HEK293 (cell line): ENCODE results near the gene PLAAT5.
"Not testable (repeated sequence)": the region's sequence is repeated elsewhere in the genome, so short reads cannot be mapped to it uniquely, and the experiment has no call there.

Experiments used
- CTCF ChIA-PET: fragments of 350-600 bp; formaldehyde crosslinking; extraction: SDS; loops from one replicate; lab custom pipeline; 2021; ENCODE audit warnings: antibody characterized with exemption; lab: Yijun Ruan, JAX
- POLR2A ChIA-PET: fragments of 300-600 bp; formaldehyde crosslinking; extraction: SDS; loops from one replicate; lab custom pipeline; 2020; ENCODE audit warnings: antibody characterized with exemption, inconsistent platforms; lab: Yijun Ruan, JAX
- H3K27ac ChIP-seq: fragments of 200-500 bp; sonication (Bioruptor generic); 2 replicates; pipeline ENCODE4 v1.5.1; 2014; ENCODE audit warnings: low read depth, low read length, control low read depth, inconsistent platforms; ENCODE audit errors: extremely low read depth
- H3K36me3 ChIP-seq, 2 experiments: fragments of 200-500 bp in 1 of 2; sonication (Bioruptor generic) in 1 of 2; 1 replicate in 1 of 2; 2 replicates in 1 of 2; pipeline ENCODE4 v1.5.1; 2014 to 2017; ENCODE audit warnings: inconsistent platforms in 2 of 2, low read length in 2 of 2; ENCODE audit not compliant: control insufficient read depth in 2 of 2, insufficient read depth in 1 of 2
- H3K4me1 ChIP-seq: fragments of 200-500 bp; sonication (Bioruptor generic); 2 replicates; pipeline ENCODE4 v1.5.1; 2014; ENCODE audit warnings: mild to moderate bottlenecking, low read length, inconsistent platforms; ENCODE audit not compliant: control insufficient read depth, insufficient read depth
- H3K4me3 ChIP-seq: 2 replicates; pipeline ENCODE4 v1.5.1; 2011; ENCODE audit warnings: low read depth, mild to moderate bottlenecking, control low read depth, low read length, moderate library complexity
- H3K9me3 ChIP-seq: fragments of 200-500 bp; sonication (Bioruptor generic); 2 replicates; pipeline ENCODE4 v1.5.1; 2014; ENCODE audit warnings: low read depth, low read length, inconsistent platforms; ENCODE audit not compliant: control insufficient read depth, insufficient read depth
- GFI1B ChIP-seq: fragments of 450-650 bp; formaldehyde crosslinking; IDR thresholded peaks from 2 replicates; pipeline ENCODE4 v1.5.1; 2016; ENCODE audit warnings: missing biosample characterization, missing genetic modification characterization
- GLI4 ChIP-seq: fragments of 450-650 bp; formaldehyde crosslinking; IDR thresholded peaks from 2 replicates; pipeline ENCODE4 v1.5.1; 2016; ENCODE audit warnings: missing biosample characterization, missing genetic modification characterization
- GLIS1 ChIP-seq: fragments of 450-650 bp; formaldehyde crosslinking; IDR thresholded peaks from 2 replicates; pipeline ENCODE4 v1.5.1; 2016; ENCODE audit warnings: missing biosample characterization, missing genetic modification characterization
- HOXA7 ChIP-seq: sonication (generic); formaldehyde crosslinking; IDR thresholded peaks from 2 replicates; pipeline ENCODE4 v1.8.1; 2022; ENCODE audit warnings: missing genetic modification reagents, borderline replicate concordance
- KLF10 ChIP-seq: fragments of 450-650 bp; IDR thresholded peaks from 2 replicates; pipeline ENCODE4 v1.5.1; 2018; ENCODE audit warnings: missing biosample characterization, mild to moderate bottlenecking, missing genetic modification characterization
- OVOL3 ChIP-seq: fragments of 450-650 bp; formaldehyde crosslinking; IDR thresholded peaks from 2 replicates; pipeline ENCODE4 v1.5.1; 2016; ENCODE audit warnings: missing biosample characterization, missing genetic modification characterization
- SP7 ChIP-seq: fragments of 450-650 bp; formaldehyde crosslinking; IDR thresholded peaks from 2 replicates; pipeline ENCODE4 v1.5.1; 2016; ENCODE audit warnings: missing biosample characterization, missing genetic modification characterization
- ZBTB11 ChIP-seq: fragments of 450-650 bp; formaldehyde crosslinking; conservative IDR thresholded peaks from 2 replicates; pipeline ENCODE4 v1.5.1; 2016; ENCODE audit warnings: low read depth, missing biosample characterization, missing genetic modification characterization
- ZFP41 ChIP-seq: fragments of 450-650 bp; formaldehyde crosslinking; IDR thresholded peaks from 2 replicates; pipeline ENCODE4 v1.5.1; 2016; ENCODE audit warnings: missing biosample characterization, missing genetic modification characterization, borderline replicate concordance
- ZNF488 ChIP-seq: fragments of 450-650 bp; formaldehyde crosslinking; IDR thresholded peaks from 2 replicates; pipeline ENCODE4 v1.5.1; 2016; ENCODE audit warnings: missing biosample characterization, missing genetic modification characterization
- ZNF510 ChIP-seq: fragments of 450-650 bp; formaldehyde crosslinking; IDR thresholded peaks from 2 replicates; pipeline ENCODE4 v1.5.1; 2018; ENCODE audit warnings: mild to moderate bottlenecking, missing genetic modification characterization, missing biosample characterization; ENCODE audit not compliant: insufficient replicate concordance
- ZNF600 ChIP-seq: fragments of 450-650 bp; formaldehyde crosslinking; IDR thresholded peaks from 2 replicates; pipeline ENCODE4 v1.5.1; 2016; ENCODE audit warnings: missing biosample characterization, missing genetic modification characterization
- ZNF664 ChIP-seq: fragments of 450-650 bp; formaldehyde crosslinking; IDR thresholded peaks from 2 replicates; pipeline ENCODE4 v1.5.1; 2016; ENCODE audit warnings: missing biosample characterization, missing genetic modification characterization
- ZNF701 ChIP-seq: fragments of 450-650 bp; formaldehyde crosslinking; IDR thresholded peaks from 2 replicates; pipeline ENCODE4 v1.5.1; 2016; ENCODE audit warnings: missing biosample characterization, missing genetic modification characterization
- ZSCAN16 ChIP-seq: fragments of 450-650 bp; formaldehyde crosslinking; IDR thresholded peaks from 2 replicates; pipeline ENCODE4 v1.5.1; 2016; ENCODE audit warnings: missing biosample characterization, missing genetic modification characterization
- ZSCAN18 ChIP-seq: fragments of 450-650 bp; formaldehyde crosslinking; IDR thresholded peaks from 2 replicates; pipeline ENCODE4 v1.5.1; 2016; ENCODE audit warnings: missing biosample characterization, missing genetic modification characterization
- ZXDB ChIP-seq: fragments of 450-650 bp; formaldehyde crosslinking; IDR thresholded peaks from 2 replicates; pipeline ENCODE4 v1.5.1; 2016; ENCODE audit warnings: missing biosample characterization, missing genetic modification characterization
- TF ChIP-seq, protein P1 (sequence below): fragments of 450-650 bp; formaldehyde crosslinking; IDR thresholded peaks from 2 replicates; pipeline ENCODE4 v1.5.1; 2016; ENCODE audit warnings: missing biosample characterization, missing genetic modification characterization

PLAAT5 gene

GRCh38 chr11:63435831-63436230, 55.1 kb downstream of the PLAAT5 start:
- POLR2A ChIA-PET, H3K4me3 ChIP-seq, H3K9me3 ChIP-seq, H3K4me1 ChIP-seq, CTCF ChIA-PET, H3K27ac ChIP-seq, H3K36me3 ChIP-seq: not testable (repeated sequence)
- peak; percentile 53 for TF ChIP-seq GLIS1 (tag by site-specific recombination)

- CTCF ChIA-PET, H3K9me3 ChIP-seq, H3K36me3 ChIP-seq, H3K4me3 ChIP-seq, POLR2A ChIA-PET, H3K4me1 ChIP-seq, H3K27ac ChIP-seq: not testable (repeated sequence)
These were observed 55.6 kb downstream of the PLAAT5 start for GRCh38 chr11:63435351-63435750.

DNA sequence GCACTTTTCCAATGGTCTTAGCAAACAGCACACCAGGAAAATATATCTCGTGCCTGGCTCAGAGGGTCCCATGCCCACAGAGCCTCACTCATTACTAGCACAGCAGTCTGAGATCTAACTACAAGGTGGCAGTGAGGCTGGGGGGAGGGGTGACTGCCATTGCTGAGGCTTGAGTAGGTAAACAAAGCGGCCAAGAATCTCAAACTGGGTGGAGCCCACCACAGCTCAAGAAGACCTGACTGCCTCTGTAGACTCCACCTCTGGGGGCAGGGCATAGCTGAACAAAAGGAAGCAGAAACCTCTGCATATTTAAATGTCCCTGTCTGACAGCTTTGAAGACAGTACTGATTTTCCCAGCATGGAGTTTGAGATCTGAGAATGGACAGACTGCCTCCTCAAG, 60.2 kb downstream of the PLAAT5 start:
- H3K4me1 ChIP-seq, POLR2A ChIA-PET, CTCF ChIA-PET, H3K4me3 ChIP-seq, H3K9me3 ChIP-seq, H3K36me3 ChIP-seq, H3K27ac ChIP-seq: not testable (repeated sequence)

DNA sequence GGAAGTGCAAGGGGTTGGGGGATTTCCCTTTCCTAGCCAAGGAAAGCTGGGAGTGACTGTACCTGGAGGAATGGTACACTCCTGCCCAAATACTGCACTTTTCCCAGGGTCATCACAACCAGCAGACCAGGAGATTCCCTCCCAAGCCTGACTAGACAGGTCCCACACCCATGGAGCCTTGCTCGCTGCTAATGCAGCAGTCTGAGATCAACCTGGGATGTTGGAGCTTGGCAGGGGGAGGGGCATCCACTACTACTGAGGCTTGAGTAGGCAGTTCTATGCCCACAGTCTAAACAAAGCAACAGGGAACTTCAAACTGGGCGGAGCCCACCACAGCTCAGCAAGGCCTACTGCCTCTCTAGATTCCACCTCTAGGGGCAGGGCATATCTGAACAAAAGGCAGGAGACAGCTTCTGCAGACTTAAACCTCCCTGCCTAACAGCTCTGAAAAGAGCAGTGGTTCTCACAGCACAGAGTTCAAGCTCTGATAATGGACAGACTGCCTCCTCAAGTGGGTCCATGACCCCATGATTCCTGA, 62.9 kb downstream of the PLAAT5 start:
- no peak overlapping the region for H3K4me3 ChIP-seq
- no peaks in the 10 kb centered on the region for H3K4me1 ChIP-seq
- H3K36me3 ChIP-seq = no peaks in the 10 kb centered on the region
- H3K27ac ChIP-seq = no peak overlapping the region
- no peaks in the 10 kb centered on the region for H3K9me3 ChIP-seq
- TF ChIP-seq OVOL3 (tag by site-specific recombination) (no peak), ZSCAN16 (tag by site-specific recombination) (no peak), ZNF664 (tag by site-specific recombination) (no peak), ZBTB11 (tag by site-specific recombination) (no peak), GLIS1 (tag by site-specific recombination) (no peak), ZNF600 (tag by site-specific recombination) (no peak), KLF10 (tag by site-specific recombination) (no peak), SP7 (tag by site-specific recombination) (no peak), HOXA7 (CRISPR knock-in tag) (no peak), ZNF701 (no peak), GLI4 (tag by site-specific recombination) (no peak), GFI1B (tag by site-specific recombination) (no peak), ZXDB (tag by site-specific recombination) (no peak), ZFP41 (tag by site-specific recombination) (no peak), ZSCAN18 (tag by site-specific recombination) (no peak), ZNF510 (tag by site-specific recombination) (no peak), ZNF488 (tag by site-specific recombination) (no peak)
- TF ChIP-seq, protein P1, sequence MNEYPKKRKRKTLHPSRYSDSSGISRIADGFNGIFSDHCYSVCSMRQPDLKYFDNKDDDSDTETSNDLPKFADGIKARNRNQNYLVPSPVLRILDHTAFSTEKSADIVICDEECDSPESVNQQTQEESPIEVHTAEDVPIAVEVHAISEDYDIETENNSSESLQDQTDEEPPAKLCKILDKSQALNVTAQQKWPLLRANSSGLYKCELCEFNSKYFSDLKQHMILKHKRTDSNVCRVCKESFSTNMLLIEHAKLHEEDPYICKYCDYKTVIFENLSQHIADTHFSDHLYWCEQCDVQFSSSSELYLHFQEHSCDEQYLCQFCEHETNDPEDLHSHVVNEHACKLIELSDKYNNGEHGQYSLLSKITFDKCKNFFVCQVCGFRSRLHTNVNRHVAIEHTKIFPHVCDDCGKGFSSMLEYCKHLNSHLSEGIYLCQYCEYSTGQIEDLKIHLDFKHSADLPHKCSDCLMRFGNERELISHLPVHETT (tag by site-specific recombination) = no peak
- TF ChIP-seq, all 188 proteins: peak for 0
- ChIA-PET CTCF (interaction anchor here (0.6 to 0.7 kb wide), 2 partner anchors 21 to 772 kb away, joined by 3 read pairs; no protein-coding TSS in a partner anchor), POLR2A (no interaction called here)
